ENCODE results near the gene PTPRN2. TPM values are rescaled to one million over a fixed set of nuclear protein-coding genes. Genes with fewer than 3 reads are reported as not detected.

Gene PTPRN2
- total RNA-seq, 1 donor from 2014 or later = 2.4 TPM

DNA sequence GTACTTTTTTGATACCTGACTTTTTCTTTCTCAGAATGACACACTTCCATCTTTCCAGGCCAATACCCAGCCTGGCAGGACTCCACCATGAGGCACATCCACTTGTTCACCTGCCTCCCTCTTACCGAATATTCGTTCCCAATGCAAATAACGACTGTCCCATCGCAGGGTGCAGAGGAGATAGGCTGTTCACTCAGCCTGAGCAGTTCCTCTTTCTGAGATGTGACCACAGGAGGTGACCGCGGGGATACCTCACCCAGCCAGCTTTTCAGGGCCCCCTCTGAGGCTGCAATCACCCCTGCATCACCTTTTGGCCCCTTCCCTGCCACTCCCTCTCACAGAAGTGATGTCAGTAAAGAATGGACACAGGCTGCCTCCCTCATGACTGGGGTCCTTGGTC lies 28.3 kb downstream of the PTPRN2 start:
- Histone ChIP-seq H3K36me3 (ENCODE audit: control insufficient read depth, insufficient read depth, low read length) (no peaks in the 10 kb centered on the region), H3K4me3 (ENCODE audit: low read depth, low read length) (no peak overlapping the region), H3K27me3 (ENCODE audit: control insufficient read depth, insufficient read depth, low read length) (no peaks in the 10 kb centered on the region)
- TF ChIP-seq, protein P1, sequence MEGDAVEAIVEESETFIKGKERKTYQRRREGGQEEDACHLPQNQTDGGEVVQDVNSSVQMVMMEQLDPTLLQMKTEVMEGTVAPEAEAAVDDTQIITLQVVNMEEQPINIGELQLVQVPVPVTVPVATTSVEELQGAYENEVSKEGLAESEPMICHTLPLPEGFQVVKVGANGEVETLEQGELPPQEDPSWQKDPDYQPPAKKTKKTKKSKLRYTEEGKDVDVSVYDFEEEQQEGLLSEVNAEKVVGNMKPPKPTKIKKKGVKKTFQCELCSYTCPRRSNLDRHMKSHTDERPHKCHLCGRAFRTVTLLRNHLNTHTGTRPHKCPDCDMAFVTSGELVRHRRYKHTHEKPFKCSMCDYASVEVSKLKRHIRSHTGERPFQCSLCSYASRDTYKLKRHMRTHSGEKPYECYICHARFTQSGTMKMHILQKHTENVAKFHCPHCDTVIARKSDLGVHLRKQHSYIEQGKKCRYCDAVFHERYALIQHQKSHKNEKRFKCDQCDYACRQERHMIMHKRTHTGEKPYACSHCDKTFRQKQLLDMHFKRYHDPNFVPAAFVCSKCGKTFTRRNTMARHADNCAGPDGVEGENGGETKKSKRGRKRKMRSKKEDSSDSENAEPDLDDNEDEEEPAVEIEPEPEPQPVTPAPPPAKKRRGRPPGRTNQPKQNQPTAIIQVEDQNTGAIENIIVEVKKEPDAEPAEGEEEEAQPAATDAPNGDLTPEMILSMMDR (IDR thresholded peaks at IDR 0.05; ENCODE audit: insufficient read depth, low read length, poor library complexity, severe bottlenecking) = no peak
- no peak for DNase-seq (ENCODE audit: low read depth)

GRCh38 chr7:158558816-158559215 lies 28.8 kb downstream of the PTPRN2 start:
- no peaks in the 10 kb centered on the region for H3K36me3 ChIP-seq (ENCODE audit: control insufficient read depth, insufficient read depth, low read length)
- TF ChIP-seq, protein P1 (IDR thresholded peaks at IDR 0.05; ENCODE audit: insufficient read depth, low read length, poor library complexity, severe bottlenecking) = no peak
- no peak overlapping the region for H3K4me3 ChIP-seq (ENCODE audit: low read depth, low read length)
- no peaks in the 10 kb centered on the region for H3K27me3 ChIP-seq (ENCODE audit: control insufficient read depth, insufficient read depth, low read length)
- DNase-seq (ENCODE audit: low read depth) = no peak

- Histone ChIP-seq H3K4me3 (ENCODE audit: low read depth, low read length) (no peak overlapping the region), H3K36me3 (ENCODE audit: control insufficient read depth, insufficient read depth, low read length) (no peaks in the 10 kb centered on the region), H3K27me3 (ENCODE audit: control insufficient read depth, insufficient read depth, low read length) (no peaks in the 10 kb centered on the region)
- TF ChIP-seq, protein P1 (IDR thresholded peaks at IDR 0.05; ENCODE audit: insufficient read depth, low read length, poor library complexity, severe bottlenecking) = no peak
- DNase-seq (ENCODE audit: low read depth) = no peak
These were observed 30.2 kb downstream of the PTPRN2 start for GRCh38 chr7:158557441-158557755.

DNA sequence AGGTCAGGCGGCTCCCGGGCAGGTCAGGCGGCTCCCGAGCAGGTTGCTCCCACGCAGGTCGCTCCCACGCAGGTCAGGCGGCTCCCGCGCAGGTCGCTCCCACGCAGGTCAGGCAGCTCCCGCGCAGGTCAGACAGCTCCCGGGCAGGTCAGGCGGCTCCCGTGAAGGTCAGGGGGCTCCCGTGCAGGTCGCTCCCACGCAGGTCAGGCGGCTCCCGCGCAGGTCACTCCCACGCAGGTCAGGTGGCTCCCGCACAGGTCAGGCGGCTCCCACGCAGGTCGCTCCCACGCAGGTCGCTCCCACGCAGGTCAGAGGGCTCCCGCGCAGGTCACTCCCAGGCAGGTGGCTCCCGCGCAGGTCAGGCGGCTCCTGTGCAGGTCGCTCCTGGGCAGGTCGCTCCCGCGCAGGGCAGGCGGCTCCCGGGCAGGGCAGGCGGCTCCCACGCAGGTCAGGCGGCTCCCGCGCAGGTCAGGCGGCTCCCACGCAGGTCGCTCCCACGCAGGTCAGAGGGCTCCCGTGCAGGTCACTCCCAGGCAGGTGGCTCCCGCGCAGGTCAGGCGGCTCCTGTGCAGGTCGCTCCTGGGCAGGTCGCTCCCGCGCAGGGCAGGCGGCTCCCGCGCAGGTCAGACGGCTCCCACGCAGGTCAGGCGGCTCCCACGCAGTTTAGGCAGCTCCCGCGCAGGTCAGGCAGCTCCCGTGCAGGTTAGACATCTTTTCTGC lies 30.7 kb downstream of the PTPRN2 start:
- no peak for DNase-seq (ENCODE audit: low read depth)
- Histone ChIP-seq H3K36me3 (ENCODE audit: control insufficient read depth, insufficient read depth, low read length) (no peaks in the 10 kb centered on the region), H3K4me3 (ENCODE audit: low read depth, low read length) (no peak overlapping the region), H3K27me3 (ENCODE audit: control insufficient read depth, insufficient read depth, low read length) (no peaks in the 10 kb centered on the region)
- TF ChIP-seq, protein P1 (IDR thresholded peaks at IDR 0.05; ENCODE audit: insufficient read depth, low read length, poor library complexity, severe bottlenecking) = no peak

GRCh38 chr7:158555034-158555520 lies 32.5 kb downstream of the PTPRN2 start:
- TF ChIP-seq, protein P1 (IDR thresholded peaks at IDR 0.05; ENCODE audit: insufficient read depth, low read length, poor library complexity, severe bottlenecking) = no peak
- no peak for DNase-seq (ENCODE audit: low read depth)

More at GRCh38 chr7:158555034-158555520, 32.5 kb downstream of the PTPRN2 start:
- Histone ChIP-seq H3K27me3 (ENCODE audit: control insufficient read depth, insufficient read depth, low read length) (no peaks in the 10 kb centered on the region), H3K4me3 (ENCODE audit: low read depth, low read length) (no peak overlapping the region), H3K36me3 (ENCODE audit: control insufficient read depth, insufficient read depth, low read length) (no peaks in the 10 kb centered on the region)

Data from kidney epithelial cell (primary cell).